NCI-H1105 (cell line): ENCODE results near the gene TNFAIP8L3.
"Not testable (repeated sequence)": the region's sequence is repeated elsewhere in the genome, so short reads cannot be mapped to it uniquely, and the experiment has no call there.

Experiments used
- DNase-seq: peaks from one replicate; lab custom pipeline; 2025; lab: John Stamatoyannopoulos, UW

The TNFAIP8L3 gene

GRCh38 chr15:51094606-51095569 is at the start of gene TNFAIP8L3:
TNFAIP8L3 (minus strand) TSS chr15:51094906; CDS start chr15:51094595, 311 bp downstream.
- peak; percentile 7 for DNase-seq

- no peak for DNase-seq
Measured at GRCh38 chr15:51144021-51144532, 49.4 kb upstream of the TNFAIP8L3 start.

GRCh38 chr15:51140347-51140746 is 45.6 kb upstream of the TNFAIP8L3 start:
- not testable (repeated sequence) for DNase-seq

- no peak for DNase-seq
Measured at GRCh38 chr15:51139091-51139490, 44.4 kb upstream of the TNFAIP8L3 start.

GRCh38 chr15:51137880-51138430 is 43.2 kb upstream of the TNFAIP8L3 start:
- no peak for DNase-seq

- no peak for DNase-seq
Measured at GRCh38 chr15:51137024-51137423, 42.3 kb upstream of the TNFAIP8L3 start.

DNA sequence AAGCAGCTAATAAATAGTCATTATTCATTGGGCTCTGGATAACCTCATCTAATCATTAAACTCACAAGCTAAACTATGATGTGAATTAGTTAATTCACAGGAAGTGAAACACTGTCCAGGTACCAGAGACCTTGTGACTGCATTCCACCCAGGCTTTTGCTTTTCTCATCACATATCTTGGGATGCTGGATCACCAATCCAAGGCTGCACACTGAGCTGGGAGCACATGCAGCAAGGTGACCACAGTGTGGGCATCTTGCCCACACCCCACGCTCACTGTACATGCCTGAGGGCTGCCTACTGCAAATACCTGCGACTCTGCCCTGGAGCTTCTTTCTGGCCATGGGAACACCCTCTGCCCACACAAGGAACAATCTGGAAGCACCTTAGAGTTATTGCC is 40.6 kb upstream of the TNFAIP8L3 start:
- no peak for DNase-seq

- DNase-seq = no peak
Measured at GRCh38 chr15:51134416-51135199, 39.9 kb upstream of the TNFAIP8L3 start.

- DNase-seq = no peak
Measured at GRCh38 chr15:51133140-51133765, 38.5 kb upstream of the TNFAIP8L3 start.

GRCh38 chr15:51132384-51133139 is 37.9 kb upstream of the TNFAIP8L3 start:
- no peak for DNase-seq

DNA sequence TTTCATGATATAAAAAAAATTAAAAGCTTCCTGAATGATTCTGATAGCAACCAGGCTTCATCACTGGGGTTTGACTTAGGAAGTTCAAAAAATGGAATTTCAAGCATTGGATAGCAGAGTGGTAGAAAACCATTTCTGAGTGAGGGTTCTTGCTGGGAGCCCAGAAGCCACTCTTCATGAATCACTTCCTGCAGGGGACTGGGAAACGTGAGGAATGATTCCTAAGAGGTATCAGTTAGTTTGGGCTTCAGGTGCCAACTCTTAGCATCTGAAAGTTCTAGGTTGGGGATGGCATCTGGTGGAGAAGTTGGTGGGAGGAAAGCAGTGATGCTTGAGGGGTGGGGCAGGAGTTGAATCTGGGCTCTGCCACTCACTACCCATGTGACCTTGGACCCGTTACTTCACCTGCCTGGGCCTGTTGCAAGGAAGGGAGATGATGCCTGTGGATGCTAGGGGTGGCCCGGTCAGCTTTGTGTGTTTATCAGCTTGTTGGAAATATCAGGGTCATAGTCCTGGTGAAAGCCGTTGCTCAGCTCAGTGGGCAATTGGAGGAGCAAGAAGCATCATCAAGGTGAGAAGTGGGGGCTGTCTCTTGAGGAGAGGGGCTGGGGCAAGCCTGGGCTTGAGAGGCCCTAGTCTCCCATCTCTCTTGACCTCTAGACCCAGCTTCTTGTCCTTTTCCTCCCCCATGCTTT is 37.0 kb upstream of the TNFAIP8L3 start:
- no peak for DNase-seq

- DNase-seq = no peak
Measured at GRCh38 chr15:51130344-51130743, 35.6 kb upstream of the TNFAIP8L3 start.

- peak; percentile 12 for DNase-seq
Measured at GRCh38 chr15:51129535-51130188, 35.0 kb upstream of the TNFAIP8L3 start.

DNA sequence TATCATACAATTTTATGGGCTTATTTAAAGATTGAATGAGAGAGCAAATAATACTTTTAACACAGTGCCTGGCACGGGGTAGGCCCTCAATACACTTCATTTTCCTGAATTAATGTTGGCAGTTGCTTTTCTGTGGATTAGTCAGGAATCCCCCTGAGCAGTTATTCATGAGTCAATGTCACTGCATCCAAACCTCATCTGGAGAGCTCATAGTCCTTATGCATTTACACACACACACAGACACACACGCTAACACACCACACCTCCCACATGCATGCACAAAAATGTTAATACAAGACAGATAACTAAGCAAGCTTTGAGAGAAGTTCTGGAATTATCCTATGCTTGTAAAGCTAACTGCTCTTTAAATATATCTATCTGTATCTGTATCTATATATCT is 34.0 kb upstream of the TNFAIP8L3 start:
- no peak for DNase-seq

DNA sequence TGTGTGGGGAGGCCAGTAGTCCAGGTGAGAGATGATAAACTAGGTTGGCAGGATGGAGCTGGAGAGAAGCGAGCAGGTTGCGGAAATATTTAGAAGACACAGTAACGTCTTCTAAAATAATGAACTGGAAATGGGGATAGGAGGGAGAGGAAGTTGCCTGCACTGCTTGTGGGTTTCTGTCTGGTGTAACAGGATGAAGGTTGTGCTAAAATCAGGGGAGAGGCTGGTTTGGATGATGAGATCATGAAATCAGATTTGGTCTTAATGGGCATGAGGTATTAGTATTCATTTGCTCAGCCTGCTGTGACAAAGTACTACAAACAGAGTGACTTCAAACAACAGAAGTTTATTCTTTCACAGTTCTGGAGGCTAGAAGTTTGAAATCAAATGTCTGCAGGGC is 32.1 kb upstream of the TNFAIP8L3 start:
- no peak for DNase-seq

- not testable (repeated sequence) for DNase-seq
Measured at GRCh38 chr15:51123002-51123401, 28.3 kb upstream of the TNFAIP8L3 start.

DNA sequence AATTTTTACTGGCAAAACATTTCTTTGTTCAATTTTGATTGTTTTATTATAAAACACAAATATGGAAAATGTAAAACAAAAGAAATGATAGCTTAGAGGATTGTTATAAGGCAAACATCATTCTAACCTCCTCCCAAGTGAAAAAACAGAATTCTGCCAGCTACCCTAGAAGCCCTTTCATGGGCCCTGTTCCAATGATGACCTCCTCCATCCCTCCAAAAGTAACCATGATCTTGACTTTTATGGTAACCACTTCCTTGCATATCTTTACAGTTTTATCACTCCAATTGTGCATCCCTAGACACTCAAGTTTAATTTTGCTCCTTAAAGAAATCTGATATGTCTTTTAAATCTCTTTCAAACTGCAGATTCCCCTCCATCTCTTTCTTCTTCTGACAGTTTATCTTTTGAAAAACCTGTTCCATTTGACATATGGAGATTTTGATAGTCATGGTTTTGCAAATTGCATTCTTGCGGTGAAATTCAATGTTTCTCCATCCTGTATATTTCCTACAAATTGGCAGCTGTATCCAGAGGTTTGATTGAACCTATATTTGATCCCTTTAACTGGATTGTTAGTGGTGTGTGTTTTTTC is 27.0 kb upstream of the TNFAIP8L3 start:
- no peak for DNase-seq

DNA sequence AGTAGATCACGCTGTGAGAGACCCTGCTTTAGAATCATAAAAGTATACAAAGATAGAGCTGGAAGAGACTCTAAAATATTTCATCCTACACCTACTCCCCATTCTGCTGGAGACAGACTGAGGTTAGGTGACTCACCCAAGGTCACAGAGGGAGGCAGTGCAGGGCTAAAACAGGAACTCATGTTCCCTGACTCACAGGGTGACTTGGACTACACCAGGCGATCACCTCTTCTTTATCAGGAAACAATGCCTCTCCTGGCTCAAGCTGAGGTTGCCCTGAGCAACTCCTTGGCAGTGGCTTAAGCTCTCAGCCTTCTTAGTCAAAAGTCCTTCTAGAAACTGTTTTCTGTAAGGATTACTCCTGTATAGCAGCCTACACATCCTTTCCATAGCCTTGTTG is 26.4 kb upstream of the TNFAIP8L3 start:
- no peak for DNase-seq

- no peak for DNase-seq
Measured at GRCh38 chr15:51119120-51119519, 24.4 kb upstream of the TNFAIP8L3 start.

GRCh38 chr15:51117270-51117669 is 22.6 kb upstream of the TNFAIP8L3 start:
- DNase-seq = no peak
